Measurements from ENCODE around the gene TGFB1I1. TPM values are rescaled to one million over a fixed set of nuclear protein-coding genes. Genes with fewer than 3 reads are reported as not detected.

The TGFB1I1 gene
- polyA plus RNA-seq, 2 of the 4 experiments (the other 2 are of a cell fraction), result 8.3 to 75.1 TPM

- TF ChIP-seq RFX5 (IDR thresholded peaks at IDR 0.05) (0 out of 2 replicates have a peak, but pooled peaks have one; percentile 27), CTCF (IDR thresholded peaks at IDR 0.05) (no peak), PHF8 (IDR thresholded peaks at IDR 0.05; ENCODE audit: borderline replicate concordance, low read depth) (peak; percentile 30; the same call in 1 of the 2 replicates), PBX3 (IDR thresholded peaks at IDR 0.05) (no peak)
Measured at GRCh38 chr16:31459687-31460581, 12.0 kb upstream of the TGFB1I1 start (continued).

GRCh38 chr16:31460582-31461002 is 11.4 kb upstream of the TGFB1I1 start:
- peak in 1 of 2 experiments; percentile 67 for DNase-seq (ENCODE audit: low read depth in 1 of 2, low spot score in 1 of 2)
- ATAC-seq, result no peak
- peak overlapping the region; percentile 51 for H3K4me3 ChIP-seq
- peak overlapping the region; percentile 83 to 99 for H3K27ac ChIP-seq
- H3K9me3 ChIP-seq, result no peaks in the 10 kb centered on the region
- peak overlapping the region; percentile 89 for H3K4me2 ChIP-seq
- 49% methylated on average over 8 of the region's 8 CpGs for WGBS (ENCODE audit: missing lambda C conversion rate)
- FAIRE-seq, result no peak
- POLR2A ChIA-PET, result interaction anchor here (0.5 to 4.0 kb wide), 12 partner anchors 9 to 414 kb away, joined by 3 to 23 read pairs (median 6); partner anchors contain the start of genes FUS, RUSF1, TGFB1I1 and ZNF267
- H3K4me1 ChIP-seq, result peaks cover 25% of the 10 kb centered on the region
- CTCF ChIA-PET, result interaction anchor here (0.6 to 7.9 kb wide), 22 partner anchors 9 to 507 kb away, joined by 3 to 52 read pairs (median 4); partner anchors contain the start of genes PYCARD, TGFB1I1 and ZNF843
- TF ChIP-seq REST (IDR thresholded peaks at IDR 0.05) (no peak), HOXA7 (CRISPR knock-in tag; IDR thresholded peaks at IDR 0.05) (no peak), ZC3H11A (IDR thresholded peaks at IDR 0.05) (no peak), RAD21 (conservative IDR thresholded peaks at IDR 0.05 in 1 of 2, IDR thresholded peaks at IDR 0.05 in 1 of 2) (0 out of 5 replicates have a peak, but pooled peaks have one; percentile 13 to 18), KDM5A (IDR thresholded peaks at IDR 0.05) (no peak), CTCF (IDR thresholded peaks at IDR 0.05) (peak; percentile 66), EHF (CRISPR knock-in tag; IDR thresholded peaks at IDR 0.05) (no peak), RARB (CRISPR knock-in tag; IDR thresholded peaks at IDR 0.05) (no peak), FOSB (CRISPR knock-in tag; IDR thresholded peaks at IDR 0.05) (no peak), E2F6 (IDR thresholded peaks at IDR 0.05; ENCODE audit: borderline replicate concordance, low read depth) (no peak), ZSCAN20 (CRISPR knock-in tag; IDR thresholded peaks at IDR 0.05) (no peak), HMGXB4 (CRISPR knock-in tag; IDR thresholded peaks at IDR 0.05; ENCODE audit: borderline replicate concordance) (no peak), EHMT2 (IDR thresholded peaks at IDR 0.05; ENCODE audit: low read depth) (no peak), MYC (IDR thresholded peaks at IDR 0.05; ENCODE audit: borderline replicate concordance, low read length) (no peak), CBX2 (IDR thresholded peaks at IDR 0.05; ENCODE audit: borderline replicate concordance, low read depth) (no peak), TP53 (CRISPR knock-in tag; IDR thresholded peaks at IDR 0.05) (no peak), SMC3 (IDR thresholded peaks at IDR 0.05) (0 out of 3 replicates have a peak, but pooled peaks have one; percentile 23), ESRRA (IDR thresholded peaks at IDR 0.05; ENCODE audit: borderline replicate concordance, low read length) (no peak), POLR2A (IDR thresholded peaks at IDR 0.05; ENCODE audit: low read length) (no peak)
- TF ChIP-seq, protein P1, sequence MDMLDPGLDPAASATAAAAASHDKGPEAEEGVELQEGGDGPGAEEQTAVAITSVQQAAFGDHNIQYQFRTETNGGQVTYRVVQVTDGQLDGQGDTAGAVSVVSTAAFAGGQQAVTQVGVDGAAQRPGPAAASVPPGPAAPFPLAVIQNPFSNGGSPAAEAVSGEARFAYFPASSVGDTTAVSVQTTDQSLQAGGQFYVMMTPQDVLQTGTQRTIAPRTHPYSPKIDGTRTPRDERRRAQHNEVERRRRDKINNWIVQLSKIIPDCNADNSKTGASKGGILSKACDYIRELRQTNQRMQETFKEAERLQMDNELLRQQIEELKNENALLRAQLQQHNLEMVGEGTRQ (IDR thresholded peaks at IDR 0.05), result no peak

Measured in A549 (cell line).